ENCODE results near the gene TPST1. TPM values are rescaled to one million over a fixed set of nuclear protein-coding genes. Genes with fewer than 3 reads are reported as not detected.

The TPST1 gene
- 116 and 293 TPM in 2 replicates for total RNA-seq

DNA sequence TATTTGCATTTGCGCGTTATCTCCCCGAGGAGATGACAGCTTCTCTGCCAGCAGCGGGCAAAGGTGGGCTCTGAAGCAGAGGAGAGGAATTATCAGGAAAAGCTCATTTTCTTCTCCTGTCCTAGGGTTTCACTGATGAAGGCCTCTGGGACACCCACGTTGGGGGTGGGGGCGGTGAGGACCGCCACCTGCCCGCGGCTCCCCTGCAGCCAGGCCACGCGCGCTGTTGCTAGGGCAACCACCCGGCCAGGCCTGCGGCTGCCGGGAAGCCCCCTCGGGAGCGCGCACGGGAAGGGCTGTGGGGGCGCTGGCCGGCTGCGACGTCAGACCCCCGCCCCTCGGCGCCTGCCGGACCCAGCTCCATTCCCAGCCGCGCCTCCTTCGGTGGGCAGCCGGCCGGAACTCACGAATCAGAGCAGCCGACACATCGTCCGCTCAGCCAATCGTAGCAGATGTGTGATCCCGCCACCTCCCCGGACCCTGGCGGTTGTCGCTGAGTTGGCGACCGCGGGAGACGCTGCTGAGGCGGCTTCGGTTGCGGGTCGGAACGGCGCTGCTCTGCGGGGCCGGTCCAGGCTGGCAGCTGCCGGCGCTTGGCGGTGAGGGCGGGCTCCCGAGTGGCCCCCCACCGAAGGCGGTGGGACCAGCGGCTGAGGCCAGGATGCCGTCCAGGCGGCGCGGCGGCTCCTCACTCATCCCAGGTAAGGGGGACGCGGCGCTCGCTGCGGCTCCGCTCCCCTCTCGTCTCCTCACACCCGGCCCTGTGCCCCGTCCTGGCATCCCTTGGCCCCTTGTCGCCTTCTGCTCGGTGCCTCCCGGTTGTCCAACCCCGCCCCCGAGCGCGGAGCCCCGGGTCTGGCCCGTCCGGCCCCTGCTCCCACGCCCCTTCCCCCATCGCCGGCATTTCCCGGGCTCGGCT lies at the start of gene TPST1:
TPST1 (plus strand) TSS at position 513 of the 919 bp plus-strand sequence. CDS start 35,092 bp downstream, outside the sequence.

Other genes starting within 250 kb of the TPST1 start
- 21.9 and 35.7 TPM in 2 replicates for gene GUSB, start 223.1 kb upstream of the TPST1 start, total RNA-seq
- 18.8 and 34.8 TPM in 2 replicates for gene ASL, start 129.5 kb upstream of the TPST1 start, total RNA-seq
- 30.6 and 41.3 TPM in 2 replicates for gene CRCP, start 90.5 kb upstream of the TPST1 start, total RNA-seq

All from bronchial smooth muscle cell (primary cell).